Kidney (tissue), 14 donors: ENCODE results near the gene AIFM3. TPM values are rescaled to one million over a fixed set of nuclear protein-coding genes. Genes with fewer than 3 reads are reported as not detected.
A peak's percentile ranks its signal among the peaks of the same experiment; 100 is the strongest.

Experiments used
- DNase-seq, 5 donors: peaks; one replicate each; pipeline ENCODE4 v3.0.0-alpha.2; 2013 to 2020
- FAIRE-seq: peaks from 2 replicates; lab custom pipeline; 2012; peaks lifted over from hg19 to GRCh38; lab: Jason Lieb, UNC
- H3K27ac ChIP-seq, 2 donors: one replicate each; pipeline ENCODE4 v1.7.0; 2013; ENCODE audit warnings: low read depth in 2 of 2, low read length in 2 of 2, inconsistent platforms in 1 of 2
- H3K27me3 ChIP-seq: one replicate; pipeline ENCODE4 v1.7.1; 2013; ENCODE audit warnings: low read length, inconsistent platforms; ENCODE audit not compliant: control insufficient read depth, insufficient read depth
- H3K36me3 ChIP-seq, 3 donors: one replicate each; pipeline versions ENCODE4 v1.7.0 to v1.7.1; 2013; ENCODE audit warnings: low read length in 3 of 3, control low read depth in 1 of 3, inconsistent platforms in 1 of 3; ENCODE audit not compliant: insufficient read depth in 3 of 3, control insufficient read depth in 2 of 3
- H3K4me1 ChIP-seq, 3 donors: one replicate each; pipeline versions ENCODE4 v1.7.0 to v1.7.1; 2013; ENCODE audit warnings: low read length in 3 of 3, inconsistent platforms in 1 of 3, low read depth in 1 of 3; ENCODE audit not compliant: control insufficient read depth in 2 of 3, insufficient read depth in 2 of 3
- H3K4me3 ChIP-seq, 3 donors: one replicate each; pipeline versions ENCODE4 v1.7.0 to v1.8.1; 2013; ENCODE audit warnings: low read length in 3 of 3, control low read depth in 1 of 3, inconsistent platforms in 1 of 3
- H3K9ac ChIP-seq, 3 donors: one replicate each; pipeline versions ENCODE4 v1.7.0 to v1.7.1; 2013; ENCODE audit warnings: low read length in 3 of 3, control low read depth in 1 of 3, inconsistent platforms in 1 of 3
- H3K9me3 ChIP-seq, 3 donors: one replicate each; pipeline versions ENCODE4 v1.7.0 to v1.7.1; 2013; ENCODE audit warnings: low read length in 3 of 3, control low read depth in 1 of 3, inconsistent platforms in 1 of 3; ENCODE audit not compliant: control insufficient read depth in 2 of 3, insufficient read depth in 1 of 3
- intact Hi-C: fragments of 100-400 bp; cut with DNase I; formaldehyde crosslinking; loops from one replicate; pipeline ENCODE4 v1.11.1; 2022
- polyA plus RNA-seq: library from polyadenylated mRNA; stranded (reverse); fragments of 350-450 nt; fragmentation: Illumina TruSeq; extraction: RNeasy Lipid Tissue Mini Kit (QIAGEN cat#74804); gene quantifications from one replicate; pipeline ENCODE4 v1.2.3, GENCODE V29; 2014; ENCODE audit warnings: low read depth, low replicate concordance; ENCODE audit not compliant: insufficient read depth
- total RNA-seq: library from RNA; stranded (reverse); fragmentation: NEBNext Ultra II Directional; extraction: Animal tissue kit (Norgen Biotek cat#: 25700); gene quantifications from one replicate; pipeline ENCODE4 v1.2.1, GENCODE V29; 2021
- TF ChIP-seq, protein P1 (sequence below): IDR thresholded peaks from 3 replicates; pipeline ENCODE4 v1.5.1; 2012; ENCODE audit warnings: mild to moderate bottlenecking, moderate library complexity, borderline replicate concordance; ENCODE audit not compliant: insufficient read depth; ENCODE audit errors: extremely low read depth
- donor health status: control.
- donor health status: control.
- donor health status: control.
- donor health status: control.
- donor health status: control.
- donor health status: DM: yes; HTN: yes; CAD: no.
- donor health status: Normal renal cell carcinoma (clear cell type).

AIFM3 gene
- total and polyA plus RNA-seq, 2 donors from 2014 or later, result 3.1 to 4.4 TPM

DNA sequence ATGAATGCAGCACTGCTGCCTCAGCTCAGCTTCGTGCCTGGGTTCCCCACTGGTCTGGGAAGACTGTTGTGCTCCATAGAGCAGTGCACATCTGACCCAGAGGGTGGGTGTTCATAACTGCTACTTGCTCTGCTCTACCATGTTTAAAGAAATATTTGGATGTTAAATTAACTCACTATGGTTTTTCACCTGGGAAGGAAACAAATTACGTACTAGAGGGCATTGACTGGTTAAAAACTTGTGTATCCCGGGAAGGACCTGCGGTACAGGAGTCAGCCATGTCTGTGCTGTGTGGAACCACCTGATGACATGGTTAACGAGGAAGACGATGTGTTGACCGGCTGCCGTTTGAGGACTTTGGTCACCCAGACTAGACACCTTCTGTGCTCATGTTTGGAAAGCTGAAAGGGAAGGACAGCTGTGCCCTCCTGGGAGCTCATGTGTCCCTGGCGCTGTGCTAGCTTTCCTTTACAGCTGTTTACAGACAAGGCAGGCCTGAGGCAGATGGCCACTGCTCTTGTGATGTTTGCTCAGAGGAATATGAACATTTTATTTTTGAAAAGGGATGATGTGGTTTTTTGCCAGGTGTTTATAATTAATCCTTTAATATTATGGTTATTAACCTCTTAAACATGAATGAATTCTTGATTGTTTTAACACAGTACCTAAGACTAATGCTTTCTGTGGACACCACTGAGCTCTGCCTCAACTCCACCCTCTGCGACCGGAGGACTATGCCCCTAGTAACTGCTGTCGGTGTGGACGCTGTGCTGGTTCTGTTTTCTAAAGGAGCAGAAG is 14.3 kb upstream of the AIFM3 start:
- Histone ChIP-seq H3K9ac (peak overlapping the region in 1 of 3 donors; percentile 19), H3K9me3 (no peaks in the 10 kb centered on the region), H3K4me3 (no peak overlapping the region), H3K4me1 (peaks cover 0 to 28% (median 19%) of the 10 kb centered on the region in 3 donors), H3K27ac (peak overlapping the region in 1 of 2 donors; percentile 54), H3K36me3 (peaks cover 6 to 17% (median 9%) of the 10 kb centered on the region in 3 donors), H3K27me3 (no peaks in the 10 kb centered on the region)
- TF ChIP-seq, protein P1, sequence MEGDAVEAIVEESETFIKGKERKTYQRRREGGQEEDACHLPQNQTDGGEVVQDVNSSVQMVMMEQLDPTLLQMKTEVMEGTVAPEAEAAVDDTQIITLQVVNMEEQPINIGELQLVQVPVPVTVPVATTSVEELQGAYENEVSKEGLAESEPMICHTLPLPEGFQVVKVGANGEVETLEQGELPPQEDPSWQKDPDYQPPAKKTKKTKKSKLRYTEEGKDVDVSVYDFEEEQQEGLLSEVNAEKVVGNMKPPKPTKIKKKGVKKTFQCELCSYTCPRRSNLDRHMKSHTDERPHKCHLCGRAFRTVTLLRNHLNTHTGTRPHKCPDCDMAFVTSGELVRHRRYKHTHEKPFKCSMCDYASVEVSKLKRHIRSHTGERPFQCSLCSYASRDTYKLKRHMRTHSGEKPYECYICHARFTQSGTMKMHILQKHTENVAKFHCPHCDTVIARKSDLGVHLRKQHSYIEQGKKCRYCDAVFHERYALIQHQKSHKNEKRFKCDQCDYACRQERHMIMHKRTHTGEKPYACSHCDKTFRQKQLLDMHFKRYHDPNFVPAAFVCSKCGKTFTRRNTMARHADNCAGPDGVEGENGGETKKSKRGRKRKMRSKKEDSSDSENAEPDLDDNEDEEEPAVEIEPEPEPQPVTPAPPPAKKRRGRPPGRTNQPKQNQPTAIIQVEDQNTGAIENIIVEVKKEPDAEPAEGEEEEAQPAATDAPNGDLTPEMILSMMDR, result no peak
- intact Hi-C loops, result no loop called here
- DNase-seq (no peak), FAIRE-seq (no peak)

GRCh38 chr22:20953342-20953608 is 13.8 kb upstream of the AIFM3 start:
- DNase-seq (no peak), FAIRE-seq (no peak)
- H3K4me1 ChIP-seq, result peaks cover 0 to 26% (median 23%) of the 10 kb centered on the region in 3 donors
- no peak overlapping the region for H3K4me3 ChIP-seq
- intact Hi-C loops, result no loop called here
- H3K27ac ChIP-seq, result no peak overlapping the region
- no peaks in the 10 kb centered on the region for H3K27me3 ChIP-seq
- peaks cover 6 to 17% (median 9%) of the 10 kb centered on the region in 3 donors for H3K36me3 ChIP-seq
- no peaks in the 10 kb centered on the region for H3K9me3 ChIP-seq
- H3K9ac ChIP-seq, result no peak overlapping the region
- TF ChIP-seq, protein P1, result no peak

DNA sequence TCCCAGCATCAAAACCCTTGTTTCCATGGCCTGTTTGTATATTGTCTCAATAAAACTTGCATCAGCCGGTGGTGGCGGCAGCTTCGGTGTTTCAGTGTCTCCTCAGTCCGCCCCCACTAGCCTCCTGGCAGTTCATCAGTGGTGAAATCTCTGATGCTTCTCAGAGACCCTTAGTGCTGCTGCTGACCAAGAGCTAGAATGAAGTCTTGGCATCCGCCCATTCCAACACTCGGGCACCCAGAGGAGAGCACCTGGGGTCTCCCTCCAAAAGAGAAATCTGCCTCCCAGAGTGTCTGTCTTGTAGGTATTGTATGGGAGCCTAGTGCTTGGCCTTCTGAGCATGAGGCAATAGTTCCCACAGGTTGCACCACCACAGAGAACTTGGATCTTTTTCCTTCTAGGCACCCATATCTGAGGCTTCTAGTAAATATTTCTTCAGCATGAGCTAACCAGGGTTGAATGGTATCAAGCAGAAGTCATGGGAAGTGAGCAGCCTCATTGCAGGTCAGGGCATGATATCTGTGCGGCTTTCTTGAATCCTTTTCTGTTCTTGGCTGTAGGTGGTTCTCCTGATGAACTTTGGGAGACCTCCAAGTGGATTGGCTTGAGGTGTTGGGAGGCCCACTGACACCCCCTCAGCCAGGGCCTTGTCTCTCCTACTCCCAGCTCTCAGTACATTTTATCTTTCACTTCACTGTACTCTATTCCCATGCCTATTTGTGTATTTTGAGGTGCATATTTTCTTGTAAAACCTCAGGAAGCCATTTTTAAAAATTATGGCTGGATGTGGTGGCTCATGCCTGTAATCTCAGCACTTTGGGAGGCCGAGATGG is 13.2 kb upstream of the AIFM3 start:
- Histone ChIP-seq H3K9ac (no peak overlapping the region), H3K27ac (no peak overlapping the region), H3K4me1 (peaks cover 0 to 23% (median 21%) of the 10 kb centered on the region in 3 donors), H3K36me3 (peaks cover 6 to 17% (median 9%) of the 10 kb centered on the region in 3 donors), H3K27me3 (no peaks in the 10 kb centered on the region), H3K9me3 (no peaks in the 10 kb centered on the region), H3K4me3 (no peak overlapping the region)
- DNase-seq (no peak), FAIRE-seq (no peak)
- intact Hi-C loops, result no loop called here
- TF ChIP-seq, protein P1, result no peak
